IPS-18a (cell line): ENCODE results near the gene CCDC70.

Experiments
- H3K27ac ChIP-seq: one replicate; pipeline ENCODE4 v1.5.1; 2013; ENCODE audit warnings: low read length
- H3K27me3 ChIP-seq: one replicate; pipeline ENCODE4 v1.6.1; 2013; ENCODE audit warnings: mild to moderate bottlenecking, low read length; ENCODE audit not compliant: control insufficient read depth, insufficient read depth
- H3K36me3 ChIP-seq: one replicate; pipeline ENCODE4 v1.6.1; 2013; ENCODE audit warnings: low read depth, low read length; ENCODE audit not compliant: control insufficient read depth
- H3K4me1 ChIP-seq: one replicate; pipeline ENCODE4 v1.6.1; 2013; ENCODE audit warnings: low read depth, low read length; ENCODE audit not compliant: control insufficient read depth
- H3K4me3 ChIP-seq: one replicate; pipeline ENCODE4 v1.5.1; 2013; ENCODE audit warnings: low read length
- H3K9ac ChIP-seq: one replicate; pipeline ENCODE4 v1.6.1; 2013; ENCODE audit warnings: mild to moderate bottlenecking, low read length, moderate library complexity
- H3K9me3 ChIP-seq: one replicate; pipeline ENCODE4 v1.6.1; 2013; ENCODE audit warnings: low read depth, low read length; ENCODE audit not compliant: control insufficient read depth

The CCDC70 gene

DNA sequence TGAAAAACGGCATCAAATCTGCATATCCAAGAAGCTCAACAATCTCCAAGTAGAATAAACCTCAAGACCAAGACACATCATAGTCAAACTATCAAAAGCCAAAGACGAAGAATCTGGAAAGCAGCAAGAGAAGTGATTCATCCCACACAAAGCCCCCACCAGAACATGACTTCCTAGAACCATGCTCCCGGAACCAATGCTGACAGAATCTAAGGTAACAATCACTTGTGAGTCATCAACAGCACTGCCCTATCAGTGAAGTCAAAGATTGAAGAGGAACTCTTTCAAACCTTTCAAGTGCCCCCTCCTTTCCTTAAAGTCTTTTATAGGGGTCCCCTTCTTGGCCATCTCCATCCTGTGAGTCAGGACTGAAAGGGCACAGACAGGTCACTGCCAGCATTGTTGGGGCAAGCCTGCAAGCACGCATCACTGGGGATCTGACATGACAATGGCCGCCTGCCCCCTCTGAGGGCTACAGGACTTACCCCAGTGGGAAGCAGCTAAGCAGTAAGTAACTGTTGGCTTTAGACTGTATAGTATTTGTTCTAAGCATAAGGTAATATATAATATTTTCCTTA is at the start of gene CCDC70:
Gene CCDC70, plus strand, starts transcription at position 247 of the 578 bp plus-strand sequence. CDS start 3,443 bp downstream, outside the sequence.
- H3K27ac ChIP-seq: no peak within 1 kb of the TSS
- no peaks in the 10 kb centered on the region for H3K9me3 ChIP-seq
- no peak within 1 kb of the TSS for H3K9ac ChIP-seq
- no peak within 1 kb of the TSS for H3K4me3 ChIP-seq
- H3K36me3 ChIP-seq: no peaks in the 10 kb centered on the region
- H3K27me3 ChIP-seq: peaks cover 9% of the 10 kb centered on the region
- no peaks in the 10 kb centered on the region for H3K4me1 ChIP-seq

DNA sequence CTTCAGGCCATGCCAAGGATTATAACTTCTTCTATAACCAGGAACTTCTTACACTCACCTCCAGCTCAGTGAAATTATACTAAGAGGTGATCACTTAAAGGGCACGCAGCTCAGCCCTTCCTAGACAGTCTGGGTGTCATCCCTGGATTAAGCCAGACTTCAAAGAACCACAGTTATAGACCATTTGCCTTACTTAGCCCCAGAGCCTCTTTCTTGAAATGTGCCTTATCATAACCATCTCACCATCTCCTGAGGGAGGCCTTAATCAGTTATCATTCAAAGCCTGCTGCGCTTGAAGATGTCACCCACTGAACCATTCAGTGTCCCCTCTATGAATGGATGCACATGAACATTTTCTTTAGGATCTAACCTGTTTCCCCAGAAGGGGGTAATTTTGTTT is 47.7 kb upstream of the CCDC70 start:
- no peaks in the 10 kb centered on the region for H3K9me3 ChIP-seq
- H3K4me1 ChIP-seq: peaks cover 9% of the 10 kb centered on the region
- no peaks in the 10 kb centered on the region for H3K36me3 ChIP-seq
- H3K27ac ChIP-seq: no peak overlapping the region
- no peak overlapping the region for H3K4me3 ChIP-seq
- no peak overlapping the region for H3K9ac ChIP-seq
- H3K27me3 ChIP-seq: no peaks in the 10 kb centered on the region

DNA sequence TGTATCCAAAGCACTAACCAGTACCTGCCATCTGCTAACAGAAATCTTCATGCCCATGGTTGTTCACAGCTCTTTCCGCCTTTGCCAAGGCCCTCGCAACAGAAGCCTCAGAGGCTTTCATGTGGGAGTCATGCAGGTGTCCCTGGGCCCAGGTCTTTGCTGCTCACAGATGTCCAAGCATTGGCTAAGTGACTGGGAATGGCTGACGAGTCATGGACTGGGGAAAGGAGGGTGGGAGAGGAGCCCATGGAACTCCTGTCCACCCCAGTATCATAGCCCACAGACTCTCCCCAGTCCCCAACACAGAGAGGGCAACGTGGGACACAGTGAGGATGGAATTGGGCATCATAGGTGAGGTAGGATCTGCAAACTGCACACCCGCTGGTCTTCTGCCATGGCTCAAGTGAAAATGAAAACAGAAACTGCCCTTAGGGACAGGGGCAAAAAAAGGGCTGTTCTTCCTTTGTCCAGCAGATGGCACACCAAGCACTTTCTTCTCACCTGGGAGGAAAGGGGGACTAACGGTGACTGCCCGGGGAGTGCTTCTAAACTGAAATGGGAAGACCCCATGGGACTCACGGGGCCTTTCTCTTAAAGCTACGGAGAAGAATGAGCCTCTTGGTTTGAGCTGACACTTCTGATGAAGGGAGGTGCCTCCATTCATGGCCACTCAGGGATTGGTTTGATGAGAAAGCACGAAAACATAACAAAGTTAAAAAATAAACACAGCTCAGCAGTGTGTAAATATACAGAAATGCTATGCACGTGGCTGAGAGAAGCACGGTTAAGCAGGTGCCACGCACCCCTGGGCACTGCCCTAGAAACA is 46.7 kb upstream of the CCDC70 start:
- H3K27ac ChIP-seq: no peak overlapping the region
- no peak overlapping the region for H3K4me3 ChIP-seq
- H3K36me3 ChIP-seq: no peaks in the 10 kb centered on the region
- no peaks in the 10 kb centered on the region for H3K9me3 ChIP-seq
- no peak overlapping the region for H3K9ac ChIP-seq
- H3K4me1 ChIP-seq: peaks cover 9% of the 10 kb centered on the region
- no peaks in the 10 kb centered on the region for H3K27me3 ChIP-seq

DNA sequence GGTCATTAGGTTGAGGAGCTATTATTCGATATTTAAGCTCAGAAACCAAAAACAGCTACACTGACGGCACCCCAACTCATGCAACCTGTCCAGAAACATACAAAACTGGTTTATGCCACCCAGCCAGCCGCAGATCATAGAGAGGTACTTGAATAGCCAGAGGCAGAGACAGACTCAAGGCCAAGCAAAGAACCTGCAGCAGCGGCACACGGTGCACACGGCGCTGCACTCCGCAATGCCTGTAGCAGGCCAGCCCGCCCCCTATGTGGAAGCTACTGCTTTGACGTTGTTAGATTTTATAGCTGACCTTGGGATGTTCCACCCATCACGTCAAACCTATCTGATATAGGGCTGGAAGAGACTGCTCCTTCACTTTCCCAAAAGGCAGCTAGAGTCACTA is 45.9 kb upstream of the CCDC70 start:
- no peaks in the 10 kb centered on the region for H3K27me3 ChIP-seq
- no peak overlapping the region for H3K4me3 ChIP-seq
- no peaks in the 10 kb centered on the region for H3K36me3 ChIP-seq
- peaks cover 9% of the 10 kb centered on the region for H3K4me1 ChIP-seq
- no peak overlapping the region for H3K9ac ChIP-seq
- H3K27ac ChIP-seq: no peak overlapping the region
- H3K9me3 ChIP-seq: no peaks in the 10 kb centered on the region

GRCh38 chr13:51816604-51817249 is 45.0 kb upstream of the CCDC70 start:
- H3K27me3 ChIP-seq: no peaks in the 10 kb centered on the region
- H3K4me3 ChIP-seq: no peak overlapping the region
- H3K27ac ChIP-seq: no peak overlapping the region
- H3K4me1 ChIP-seq: peaks cover 9% of the 10 kb centered on the region
- no peak overlapping the region for H3K9ac ChIP-seq
- H3K9me3 ChIP-seq: no peaks in the 10 kb centered on the region
- H3K36me3 ChIP-seq: no peaks in the 10 kb centered on the region

GRCh38 chr13:51817717-51818116 is 44.1 kb upstream of the CCDC70 start:
- H3K36me3 ChIP-seq: no peaks in the 10 kb centered on the region
- no peak overlapping the region for H3K9ac ChIP-seq
- peaks cover 9% of the 10 kb centered on the region for H3K4me1 ChIP-seq
- no peak overlapping the region for H3K27ac ChIP-seq
- no peaks in the 10 kb centered on the region for H3K27me3 ChIP-seq
- no peak overlapping the region for H3K4me3 ChIP-seq
- H3K9me3 ChIP-seq: no peaks in the 10 kb centered on the region

DNA sequence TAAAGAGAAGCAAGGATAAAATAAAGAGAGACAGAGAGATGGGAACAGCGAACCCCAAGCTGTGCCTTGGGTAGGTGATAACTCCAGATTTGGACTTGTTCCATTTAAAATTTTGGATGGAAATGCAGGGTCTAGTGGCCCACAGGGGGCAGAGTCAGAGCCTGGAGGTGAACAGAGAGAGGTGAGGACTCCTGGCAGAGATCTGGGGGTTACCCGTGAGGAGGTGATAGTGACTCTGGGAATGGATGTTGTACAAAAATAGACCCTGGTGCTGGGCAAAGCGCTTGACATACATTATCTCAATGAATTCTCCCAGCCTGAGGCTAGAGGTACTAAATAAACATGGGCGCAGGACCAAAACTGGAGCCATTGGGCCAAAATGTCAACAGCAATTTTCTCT is 43.5 kb upstream of the CCDC70 start:
- H3K9me3 ChIP-seq: no peaks in the 10 kb centered on the region
- H3K27ac ChIP-seq: no peak overlapping the region
- H3K36me3 ChIP-seq: no peaks in the 10 kb centered on the region
- no peak overlapping the region for H3K4me3 ChIP-seq
- H3K9ac ChIP-seq: no peak overlapping the region
- H3K27me3 ChIP-seq: no peaks in the 10 kb centered on the region
- H3K4me1 ChIP-seq: peaks cover 9% of the 10 kb centered on the region

DNA sequence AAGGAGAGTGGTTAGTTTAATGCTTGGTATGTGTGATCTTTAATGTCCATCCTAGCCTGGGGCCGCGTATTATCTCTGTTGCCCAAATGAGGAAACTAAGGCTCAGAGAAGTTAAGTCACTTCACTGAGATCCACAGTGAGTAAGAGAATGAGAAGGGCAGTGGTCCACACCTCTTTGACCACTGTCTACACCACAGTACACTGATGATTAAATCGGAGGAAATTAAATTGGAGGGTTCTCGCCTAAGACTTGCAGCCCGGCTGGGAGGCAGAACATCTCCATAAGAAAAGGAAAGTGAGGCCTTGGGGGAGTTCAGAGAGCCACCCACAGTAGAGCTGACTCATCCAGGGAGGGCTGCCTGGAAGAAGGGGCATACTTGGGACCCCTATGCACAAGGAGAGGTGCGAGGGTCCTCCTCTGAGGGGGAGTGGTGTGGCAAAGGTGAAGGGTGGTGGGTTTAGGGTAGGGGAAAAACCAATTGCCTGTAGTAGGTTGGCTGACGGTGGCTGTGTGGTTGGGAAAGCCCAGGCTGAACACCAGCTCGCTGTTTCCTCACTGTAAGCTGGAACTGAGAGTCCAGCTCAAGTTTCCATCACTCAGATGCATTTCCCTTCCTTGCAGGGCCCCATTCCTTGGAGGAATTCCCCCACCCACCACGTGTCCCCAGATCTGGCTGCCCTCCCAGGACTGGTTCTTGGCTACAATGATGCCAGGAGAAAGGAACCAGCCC is 42.8 kb upstream of the CCDC70 start:
- Histone ChIP-seq H3K27ac (no peak overlapping the region), H3K27me3 (no peaks in the 10 kb centered on the region), H3K9me3 (no peaks in the 10 kb centered on the region), H3K4me3 (no peak overlapping the region), H3K9ac (no peak overlapping the region), H3K36me3 (no peaks in the 10 kb centered on the region), H3K4me1 (peaks cover 9% of the 10 kb centered on the region)

GRCh38 chr13:51819544-51819943 is 42.2 kb upstream of the CCDC70 start:
- no peaks in the 10 kb centered on the region for H3K27me3 ChIP-seq
- no peaks in the 10 kb centered on the region for H3K36me3 ChIP-seq
- peaks cover 9% of the 10 kb centered on the region for H3K4me1 ChIP-seq
- no peaks in the 10 kb centered on the region for H3K9me3 ChIP-seq
- H3K4me3 ChIP-seq: no peak overlapping the region
- H3K9ac ChIP-seq: no peak overlapping the region
- no peak overlapping the region for H3K27ac ChIP-seq

DNA sequence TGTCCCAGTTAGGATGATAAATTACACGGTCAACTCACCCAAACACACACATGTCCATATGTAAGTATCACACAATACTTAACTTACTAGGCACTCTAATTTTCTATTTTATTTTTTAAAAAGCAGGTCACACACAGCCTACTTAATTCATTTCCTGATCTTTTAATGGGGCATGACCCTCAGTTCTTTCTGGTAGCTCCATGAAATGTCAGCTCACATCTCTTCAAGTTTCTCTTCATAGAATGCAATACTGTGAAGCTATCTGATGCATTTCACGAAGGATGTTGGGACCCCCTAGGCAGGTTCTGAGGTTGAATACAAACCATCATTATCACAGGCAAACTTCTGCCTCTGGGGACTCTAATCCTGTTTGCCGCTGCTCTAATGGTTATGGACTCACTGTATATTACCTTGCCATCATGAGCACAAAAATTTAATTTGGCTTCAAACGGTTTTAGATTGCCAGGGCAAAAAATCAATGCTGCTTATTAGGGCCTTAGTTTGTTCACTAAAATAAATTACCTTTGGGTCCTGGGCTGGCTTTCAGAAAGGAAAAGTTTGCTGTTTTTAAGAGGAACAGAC is 41.7 kb upstream of the CCDC70 start:
- Histone ChIP-seq H3K27ac (no peak overlapping the region), H3K27me3 (no peaks in the 10 kb centered on the region), H3K36me3 (no peaks in the 10 kb centered on the region), H3K4me3 (no peak overlapping the region), H3K4me1 (peaks cover 11% of the 10 kb centered on the region), H3K9ac (no peak overlapping the region), H3K9me3 (no peaks in the 10 kb centered on the region)

GRCh38 chr13:51821606-51822005 is 40.2 kb upstream of the CCDC70 start:
- Histone ChIP-seq H3K27ac (no peak overlapping the region), H3K27me3 (no peaks in the 10 kb centered on the region), H3K4me3 (no peak overlapping the region), H3K4me1 (peaks cover 15% of the 10 kb centered on the region), H3K9me3 (no peaks in the 10 kb centered on the region), H3K36me3 (no peaks in the 10 kb centered on the region), H3K9ac (no peak overlapping the region)
